ENCODE results near the gene ACRV1. TPM values are rescaled to one million over a fixed set of nuclear protein-coding genes. Genes with fewer than 3 reads are reported as not detected.
A peak's percentile ranks its signal among the peaks of the same experiment; 100 is the strongest.
"Not testable (repeated sequence)": the region's sequence is repeated elsewhere in the genome, so short reads cannot be mapped to it uniquely, and the experiment has no call there.

The ACRV1 gene, protein sequence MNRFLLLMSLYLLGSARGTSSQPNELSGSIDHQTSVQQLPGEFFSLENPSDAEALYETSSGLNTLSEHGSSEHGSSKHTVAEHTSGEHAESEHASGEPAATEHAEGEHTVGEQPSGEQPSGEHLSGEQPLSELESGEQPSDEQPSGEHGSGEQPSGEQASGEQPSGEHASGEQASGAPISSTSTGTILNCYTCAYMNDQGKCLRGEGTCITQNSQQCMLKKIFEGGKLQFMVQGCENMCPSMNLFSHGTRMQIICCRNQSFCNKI
- total RNA-seq, result under 1 TPM; 0.10 to 0.72 (median 0.47) TPM

- H3K4me1 ChIP-seq (replicated peaks in 1 of 2), result no peaks in the 10 kb centered on the region
- 80 to 83% methylated on average over 1 of the region's 1 CpG; no CpG with 5 or more reads in 8 of the 10 experiments for WGBS, 10 experiments
- in situ Hi-C loops (cut with MboI; ENCODE audit: low pct_unique_long_range_greater_than_20kb in 2 of 9, low sequenced_read_pairs in 9 of 9, unreplicated experiment in 9 of 9), result loop anchor here in 1 of 9 experiments (25.0 kb wide), 1 partner anchor 107 kb away; the partner anchor contains the start of genes PATE2 and PATE3
Observed at GRCh38 chr11:125680747-125681146, at the start of gene ACRV1. ACRV1 (minus strand) TSS chr11:125680847; CDS start chr11:125680780, 67 bp downstream.

DNA sequence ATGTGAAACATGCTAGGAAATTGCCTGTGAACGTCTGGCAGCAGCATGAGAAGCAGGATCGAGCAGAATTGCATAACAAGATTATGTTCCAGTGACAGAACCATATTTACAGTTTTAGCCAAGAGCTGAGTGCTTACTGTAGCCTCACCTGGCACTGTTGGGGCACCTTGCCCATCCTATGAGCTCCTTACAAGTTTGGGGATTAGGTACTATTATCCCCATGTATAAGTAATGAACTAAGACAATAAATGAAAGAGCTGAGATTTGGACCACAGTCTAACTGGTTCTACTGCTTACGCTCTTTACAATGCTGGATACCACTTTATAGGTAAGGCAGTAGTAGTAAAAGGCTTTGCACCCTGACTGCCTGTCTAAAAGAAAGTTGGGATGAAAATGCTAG is 48.3 kb upstream of the ACRV1 start:
- Histone ChIP-seq H3K27ac (no peak overlapping the region), H3K4me3 (no peak overlapping the region), H3K4me1 (replicated peaks in 1 of 2) (no peaks in the 10 kb centered on the region)
- in situ Hi-C loops (cut with MboI; ENCODE audit: low pct_unique_long_range_greater_than_20kb in 2 of 9, low sequenced_read_pairs in 9 of 9, unreplicated experiment in 9 of 9), result no loop called here
- 6 to 88% (median 60%) methylated on average over 1 to 3 of the region's 3 CpGs; no CpG with 5 or more reads in 3 of the 10 experiments for WGBS, 10 experiments
- peak in 1 of 8 experiments; percentile 36 for ATAC-seq (replicated peaks in 6 of 8)

More at GRCh38 chr11:125680747-125681146, at the start of gene ACRV1:
- Histone ChIP-seq H3K27ac (no peak within 1 kb of the TSS), H3K4me3 (no peak within 1 kb of the TSS)
- no peak for ATAC-seq (replicated peaks in 6 of 8)

DNA sequence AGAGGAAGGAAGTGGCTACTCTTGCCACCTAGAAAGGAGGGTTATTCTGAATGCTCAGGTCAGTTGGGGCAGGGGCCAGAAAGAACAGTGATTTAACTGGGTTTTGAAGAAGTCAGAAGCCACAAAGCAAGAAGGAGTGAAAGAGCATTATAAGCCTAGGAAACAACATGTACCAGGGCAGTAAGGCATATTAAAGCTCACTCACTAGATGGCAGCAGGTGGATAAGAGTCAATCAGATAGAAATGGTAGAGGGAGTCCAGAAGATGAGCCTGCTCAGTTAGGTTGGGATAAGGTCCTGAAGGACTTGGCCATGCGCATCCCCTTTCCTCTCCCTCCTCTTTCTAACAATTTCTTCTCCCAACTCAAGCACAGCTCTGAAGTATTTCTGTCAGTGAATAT is 43.5 kb upstream of the ACRV1 start:
- in situ Hi-C loops (cut with MboI; ENCODE audit: low pct_unique_long_range_greater_than_20kb in 2 of 9, low sequenced_read_pairs in 9 of 9, unreplicated experiment in 9 of 9), result no loop called here
- Histone ChIP-seq H3K27ac (no peak overlapping the region), H3K4me1 (replicated peaks in 1 of 2) (no peaks in the 10 kb centered on the region), H3K4me3 (no peak overlapping the region)
- peak in 2 of 8 experiments; percentile 32 to 59 for ATAC-seq (replicated peaks in 6 of 8)
- 86 to 100% (median 100%) methylated on average over 1 of the region's 1 CpG; no CpG with 5 or more reads in 7 of the 10 experiments for WGBS, 10 experiments

- Histone ChIP-seq H3K4me3 (no peak overlapping the region), H3K4me1 (replicated peaks in 1 of 2) (no peaks in the 10 kb centered on the region), H3K27ac (no peak overlapping the region)
- peak in 1 of 8 experiments; percentile 76 for ATAC-seq (replicated peaks in 6 of 8)
- in situ Hi-C loops (cut with MboI; ENCODE audit: low pct_unique_long_range_greater_than_20kb in 2 of 9, low sequenced_read_pairs in 9 of 9, unreplicated experiment in 9 of 9), result no loop called here
- 0 to 97% (median 70%) methylated on average over 2 to 6 of the region's 6 CpGs; no CpG with 5 or more reads in 4 of the 10 experiments for WGBS, 10 experiments
Observed at GRCh38 chr11:125720781-125721180, 40.1 kb upstream of the ACRV1 start.

- no CpG with 5 or more reads among the region's 24 CpGs for WGBS, 10 experiments
- H3K4me3 ChIP-seq; ATAC-seq (replicated peaks in 6 of 8); in situ Hi-C loops (cut with MboI; ENCODE audit: low pct_unique_long_range_greater_than_20kb in 2 of 9, low sequenced_read_pairs in 9 of 9, unreplicated experiment in 9 of 9); H3K4me1 ChIP-seq (replicated peaks in 1 of 2); H3K27ac ChIP-seq: not testable (repeated sequence)
Observed at GRCh38 chr11:125704686-125705085, 24.0 kb upstream of the ACRV1 start.

DNA sequence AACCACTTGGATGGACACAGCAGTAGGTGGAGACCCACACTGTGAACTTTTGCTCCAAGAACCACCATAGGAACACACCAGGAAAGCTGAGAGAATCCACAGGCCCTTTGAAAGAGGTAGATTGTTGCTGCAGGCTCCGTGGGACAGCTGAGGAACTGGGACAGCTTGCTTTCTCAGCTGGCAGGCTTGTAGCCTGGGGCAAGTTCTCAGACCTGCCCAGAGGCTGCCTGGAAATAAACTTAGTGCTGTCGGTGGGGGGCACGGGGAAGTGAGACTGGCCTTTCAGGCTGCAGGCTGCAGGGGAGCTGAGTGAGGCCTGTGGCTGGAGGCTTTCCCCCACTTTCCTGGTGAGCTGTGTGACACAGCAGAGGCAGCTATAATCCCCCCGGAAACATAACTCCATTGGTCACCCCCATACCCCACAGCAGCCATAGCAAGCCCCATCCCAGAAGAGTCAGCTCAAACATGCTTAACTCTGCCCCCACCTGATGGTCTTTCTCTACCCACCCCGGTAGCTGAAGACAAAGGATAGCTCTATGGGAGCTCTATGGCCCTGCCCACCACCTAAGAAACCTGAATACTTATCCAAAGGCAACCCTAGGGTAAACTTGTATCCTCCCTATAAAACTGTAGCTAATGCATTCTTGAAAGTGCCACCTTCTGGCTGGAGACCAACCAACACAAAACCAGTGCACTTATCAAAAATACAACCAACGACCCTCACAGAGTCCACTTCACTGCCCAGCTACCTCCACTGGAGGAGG is 21.4 kb upstream of the ACRV1 start:
- ATAC-seq (replicated peaks in 6 of 8), result peak in 3 of 8 experiments; percentile 13 to 62 (median 24)
- 0 to 50% (median 10%) methylated on average over 1 to 3 of the region's 6 CpGs; no CpG with 5 or more reads in 4 of the 10 experiments for WGBS, 10 experiments
- in situ Hi-C loops (cut with MboI; ENCODE audit: low pct_unique_long_range_greater_than_20kb in 2 of 9, low sequenced_read_pairs in 9 of 9, unreplicated experiment in 9 of 9), result no loop called here
- H3K4me3 ChIP-seq, result no peak overlapping the region
- H3K4me1 ChIP-seq (replicated peaks in 1 of 2), result no peaks in the 10 kb centered on the region
- no peak overlapping the region for H3K27ac ChIP-seq

GRCh38 chr11:125701018-125701610 is 20.5 kb upstream of the ACRV1 start:
- peak in 3 of 8 experiments; percentile 47 to 77 (median 50) for ATAC-seq (replicated peaks in 6 of 8)
- 24 to 95% (median 84%) methylated on average over 3 to 6 of the region's 6 CpGs for WGBS, 10 experiments
- in situ Hi-C loops (cut with MboI; ENCODE audit: low pct_unique_long_range_greater_than_20kb in 2 of 9, low sequenced_read_pairs in 9 of 9, unreplicated experiment in 9 of 9), result no loop called here

DNA sequence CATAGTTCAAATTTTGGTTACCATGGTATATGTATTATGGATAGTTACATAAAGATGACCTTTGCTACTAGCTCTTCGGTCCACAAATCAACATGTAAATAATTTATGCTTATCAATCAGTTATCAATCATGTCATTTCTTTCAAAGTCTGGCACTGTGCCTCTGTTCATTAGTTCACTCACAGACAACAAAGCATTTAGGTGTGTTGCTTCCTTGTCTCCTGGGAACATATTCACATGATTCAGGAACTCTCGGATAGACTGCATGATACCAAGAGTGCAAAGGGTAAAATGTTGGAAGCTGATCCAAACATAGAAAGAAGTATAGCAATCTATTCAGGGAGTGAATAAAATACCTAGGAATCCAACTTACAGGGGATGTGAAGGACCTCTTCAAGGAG is 14.3 kb upstream of the ACRV1 start:
- no peak for ATAC-seq (replicated peaks in 6 of 8)
- 29 to 100% (median 73%) methylated on average over 1 to 2 of the region's 2 CpGs; no CpG with 5 or more reads in 3 of the 10 experiments for WGBS, 10 experiments
- H3K27ac ChIP-seq, result no peak overlapping the region
- H3K4me3 ChIP-seq, result no peak overlapping the region
- H3K4me1 ChIP-seq (replicated peaks in 1 of 2), result no peaks in the 10 kb centered on the region
- in situ Hi-C loops (cut with MboI; ENCODE audit: low pct_unique_long_range_greater_than_20kb in 2 of 9, low sequenced_read_pairs in 9 of 9, unreplicated experiment in 9 of 9), result loop anchor here in 1 of 9 experiments (25.0 kb wide), 1 partner anchor 92 kb away; the partner anchor contains the start of genes PATE2 and PATE3

More at GRCh38 chr11:125701018-125701610, 20.5 kb upstream of the ACRV1 start:
- Histone ChIP-seq H3K4me3 (no peak overlapping the region), H3K27ac (no peak overlapping the region), H3K4me1 (replicated peaks in 1 of 2) (no peaks in the 10 kb centered on the region)

DNA sequence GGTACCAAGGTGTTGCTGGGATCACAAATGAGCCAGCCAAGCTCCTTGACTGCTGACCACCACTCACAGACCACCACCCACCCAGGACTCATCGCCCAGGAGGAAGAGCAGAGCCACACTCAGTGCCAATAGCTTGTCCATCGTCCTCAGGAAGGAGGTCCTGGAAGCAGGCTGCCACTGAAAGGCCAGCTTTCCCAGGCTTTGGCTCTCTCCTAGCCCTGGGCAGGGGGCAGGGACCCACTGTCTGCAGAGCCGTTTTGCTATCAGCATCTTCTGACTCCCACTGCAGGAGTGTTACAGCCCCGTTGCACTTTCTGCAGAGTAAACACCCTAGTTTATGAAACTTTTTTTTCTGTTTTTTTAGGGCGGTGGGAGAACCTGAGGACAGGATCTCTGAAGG is 12.2 kb upstream of the ACRV1 start:
- H3K4me1 ChIP-seq (replicated peaks in 1 of 2), result no peaks in the 10 kb centered on the region
- 0 to 100% (median 67%) methylated on average over 1 to 3 of the region's 5 CpGs; no CpG with 5 or more reads in 1 of the 10 experiments for WGBS, 10 experiments
- no peak overlapping the region for H3K4me3 ChIP-seq
- no peak overlapping the region for H3K27ac ChIP-seq
- in situ Hi-C loops (cut with MboI; ENCODE audit: low pct_unique_long_range_greater_than_20kb in 2 of 9, low sequenced_read_pairs in 9 of 9, unreplicated experiment in 9 of 9), result loop anchor here in 1 of 9 experiments (25.0 kb wide), 1 partner anchor 94 kb away; the partner anchor contains the start of genes PATE2 and PATE3
- ATAC-seq (replicated peaks in 6 of 8), result no peak

DNA sequence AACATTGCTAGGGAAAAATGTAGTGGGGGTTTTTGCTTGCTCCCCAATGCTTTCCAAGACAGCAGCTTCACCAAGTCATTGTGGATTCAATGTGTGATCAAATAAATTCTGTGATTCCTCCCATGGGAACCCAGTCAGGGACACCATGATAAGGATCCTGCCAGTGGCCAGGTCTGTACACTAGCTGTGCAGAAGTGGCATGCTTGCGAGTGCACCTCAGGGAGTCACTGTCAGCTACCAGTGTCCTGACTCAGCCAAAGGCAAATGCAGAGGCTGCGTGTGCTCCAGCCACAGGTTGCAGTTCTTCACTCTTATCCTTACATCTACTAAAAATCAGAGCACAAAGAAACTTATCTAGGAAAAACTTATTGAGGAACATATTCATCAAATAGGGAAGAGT is 9.4 kb upstream of the ACRV1 start:
- H3K27ac ChIP-seq, result no peak overlapping the region
- H3K4me3 ChIP-seq, result no peak overlapping the region
- in situ Hi-C loops (cut with MboI; ENCODE audit: low pct_unique_long_range_greater_than_20kb in 2 of 9, low sequenced_read_pairs in 9 of 9, unreplicated experiment in 9 of 9), result loop anchor here in 1 of 9 experiments (25.0 kb wide), 1 partner anchor 97 kb away; the partner anchor contains the start of genes PATE2 and PATE3
- H3K4me1 ChIP-seq (replicated peaks in 1 of 2), result no peaks in the 10 kb centered on the region
- no peak for ATAC-seq (replicated peaks in 6 of 8)
- 100% methylated on average over 1 of the region's 2 CpGs; no CpG with 5 or more reads in 7 of the 10 experiments for WGBS, 10 experiments

DNA sequence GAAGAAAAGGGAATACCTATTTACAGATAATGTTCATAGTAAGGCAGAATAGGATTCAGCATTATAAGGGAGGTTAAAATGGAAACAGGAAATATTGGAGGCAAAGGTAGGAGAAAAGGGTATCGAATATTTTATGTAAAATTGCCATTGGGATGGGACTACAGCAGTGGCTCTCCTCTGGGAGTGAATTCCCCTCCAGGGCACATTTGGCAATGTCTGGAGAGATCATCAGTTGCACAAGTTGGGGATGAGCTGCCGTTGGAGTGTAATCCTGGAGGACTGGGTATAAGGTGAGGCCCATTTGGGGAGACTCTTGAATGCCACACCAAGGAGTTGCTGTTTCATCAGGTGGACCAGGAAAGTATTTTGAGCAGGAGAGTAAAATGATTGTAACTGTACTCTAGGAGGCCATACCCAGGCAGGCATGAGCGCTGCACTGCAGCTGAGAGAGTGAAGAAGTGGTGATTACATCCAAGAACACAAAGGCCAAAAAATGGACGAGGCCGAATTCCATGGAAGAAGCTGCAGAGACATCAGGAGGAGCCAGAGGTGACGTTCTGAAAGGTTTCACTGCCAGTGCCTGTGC is 8.7 kb upstream of the ACRV1 start:
- H3K4me3 ChIP-seq, result no peak overlapping the region
- no peak overlapping the region for H3K27ac ChIP-seq
- in situ Hi-C loops (cut with MboI; ENCODE audit: low pct_unique_long_range_greater_than_20kb in 2 of 9, low sequenced_read_pairs in 9 of 9, unreplicated experiment in 9 of 9), result loop anchor here in 1 of 9 experiments (25.0 kb wide), 1 partner anchor 98 kb away; the partner anchor contains the start of genes PATE2 and PATE3
- WGBS, 10 experiments, result 0 to 100% (median 83%) methylated on average over 1 to 5 of the region's 6 CpGs; no CpG with 5 or more reads in 2 of the 10 experiments
- H3K4me1 ChIP-seq (replicated peaks in 1 of 2), result no peaks in the 10 kb centered on the region
- peak in 3 of 8 experiments; percentile 56 to 82 (median 75) for ATAC-seq (replicated peaks in 6 of 8)

- WGBS, 10 experiments, result 84 to 100% (median 94%) methylated on average over 1 to 3 of the region's 3 CpGs; no CpG with 5 or more reads in 6 of the 10 experiments
- in situ Hi-C loops (cut with MboI; ENCODE audit: low pct_unique_long_range_greater_than_20kb in 2 of 9, low sequenced_read_pairs in 9 of 9, unreplicated experiment in 9 of 9), result loop anchor here in 1 of 9 experiments (25.0 kb wide), 1 partner anchor 99 kb away; the partner anchor contains the start of genes PATE2 and PATE3
- Histone ChIP-seq H3K27ac (no peak overlapping the region), H3K4me1 (replicated peaks in 1 of 2) (no peaks in the 10 kb centered on the region), H3K4me3 (no peak overlapping the region)
- peak in 3 of 8 experiments; percentile 11 to 66 (median 54) for ATAC-seq (replicated peaks in 6 of 8)
Observed at GRCh38 chr11:125688632-125689031, 8.0 kb upstream of the ACRV1 start.

Measured in motor neuron (in vitro differentiated cells).